HepG2 (cell line): ENCODE measurements around the gene SLC38A3. TPM values are rescaled to one million over a fixed set of nuclear protein-coding genes. Genes with fewer than 3 reads are reported as not detected.

Experiments used
- AKNA ChIP-seq: sonication (generic); formaldehyde crosslinking; IDR thresholded peaks from 2 replicates; pipeline ENCODE4 v1.4.0; 2020; ENCODE audit warnings: missing genetic modification reagents, borderline replicate concordance
- CEBPB ChIP-seq: IDR thresholded peaks from 2 replicates; pipeline ENCODE4 v1.6.1; 2011; ENCODE audit warnings: low read depth, low read length, improper control_type of control experiment, borderline replicate concordance
- EHMT2 ChIP-seq: fragments of 200-600 bp; sonication (generic); IDR thresholded peaks from 2 replicates; pipeline ENCODE4 v1.7.0; 2017; ENCODE audit warnings: antibody characterized with exemption, low read depth, low read length, borderline replicate concordance
- ETV6 ChIP-seq: sonication (generic); formaldehyde crosslinking; conservative IDR thresholded peaks from 2 replicates; pipeline ENCODE4 v1.4.0; 2020; ENCODE audit warnings: missing genetic modification reagents
- FOXO4 ChIP-seq: sonication (generic); formaldehyde crosslinking; conservative IDR thresholded peaks from 2 replicates; pipeline ENCODE4 v1.8.1; 2023; ENCODE audit warnings: missing genetic modification reagents
- KDM4B ChIP-seq: sonication (generic); formaldehyde crosslinking; IDR thresholded peaks from 2 replicates; pipeline ENCODE4 v1.4.0; 2020; ENCODE audit warnings: missing genetic modification reagents
- KLF6 ChIP-seq: IDR thresholded peaks from 2 replicates; pipeline ENCODE4 v1.8.0; 2016; ENCODE audit warnings: missing biosample characterization, missing genetic modification reagents
- LRRFIP1 ChIP-seq: sonication (generic); formaldehyde crosslinking; conservative IDR thresholded peaks from 2 replicates; pipeline ENCODE4 v1.4.0; 2020; ENCODE audit warnings: missing genetic modification reagents
- MXI1 ChIP-seq: IDR thresholded peaks from 3 replicates; pipeline ENCODE4 v1.6.1; 2012; ENCODE audit warnings: low read depth, low read length, inconsistent platforms, borderline replicate concordance
- RARG ChIP-seq: sonication (generic); formaldehyde crosslinking; IDR thresholded peaks from 2 replicates; pipeline ENCODE4 v1.4.0; 2020; ENCODE audit warnings: low read depth, mild to moderate bottlenecking, missing genetic modification reagents
- SIX1 ChIP-seq: sonication (generic); formaldehyde crosslinking; IDR thresholded peaks from 2 replicates; pipeline ENCODE4 v1.4.0; 2020; ENCODE audit warnings: missing genetic modification reagents, borderline replicate concordance
- SMAD9 ChIP-seq: sonication (generic); formaldehyde crosslinking; IDR thresholded peaks from 2 replicates; pipeline ENCODE4 v1.5.1; 2020; ENCODE audit warnings: mild to moderate bottlenecking, missing genetic modification reagents
- SRY ChIP-seq: sonication (generic); formaldehyde crosslinking; IDR thresholded peaks from 2 replicates; pipeline ENCODE4 v1.8.0; 2022; ENCODE audit warnings: mild to moderate bottlenecking, missing genetic modification reagents
- TEAD3 ChIP-seq: optimal IDR thresholded peaks from 2 replicates; pipeline ENCODE3; 2016; ENCODE audit warnings: borderline replicate concordance
- ZFP90 ChIP-seq: sonication (generic); formaldehyde crosslinking; IDR thresholded peaks from 2 replicates; pipeline ENCODE4 v1.8.0; 2022; ENCODE audit warnings: missing genetic modification reagents, mild to moderate bottlenecking, inconsistent platforms, borderline replicate concordance
- ZNF136 ChIP-seq: sonication (generic); formaldehyde crosslinking; IDR thresholded peaks from 2 replicates; pipeline ENCODE4 v1.8.1; 2022; ENCODE audit warnings: low read depth, mild to moderate bottlenecking, moderate library complexity, missing genetic modification reagents
- ZNF230 ChIP-seq: sonication (generic); formaldehyde crosslinking; IDR thresholded peaks from 2 replicates; pipeline ENCODE4 v1.4.0; 2020; ENCODE audit warnings: mild to moderate bottlenecking, missing genetic modification reagents
- ZNF235 ChIP-seq: sonication (generic); formaldehyde crosslinking; IDR thresholded peaks from 2 replicates; pipeline ENCODE4 v1.8.1; 2023; ENCODE audit warnings: mild to moderate bottlenecking, missing genetic modification reagents, borderline replicate concordance
- ZNF343 ChIP-seq: sonication (generic); formaldehyde crosslinking; IDR thresholded peaks from 2 replicates; pipeline ENCODE4 v1.4.0; 2020; ENCODE audit warnings: mild to moderate bottlenecking, missing genetic modification reagents
- ZNF749 ChIP-seq: sonication (generic); formaldehyde crosslinking; IDR thresholded peaks from 2 replicates; pipeline ENCODE4 v1.8.0; 2022; ENCODE audit warnings: mild to moderate bottlenecking, missing genetic modification reagents, moderate library complexity, borderline replicate concordance
- ZSCAN21 ChIP-seq: sonication (generic); formaldehyde crosslinking; IDR thresholded peaks from 2 replicates; pipeline ENCODE4 v1.8.0; 2022; ENCODE audit warnings: mild to moderate bottlenecking, missing genetic modification reagents, moderate library complexity, borderline replicate concordance
- polyA plus RNA-seq, 8 experiments: library from polyadenylated mRNA; depleted of rRNA in 3 of 8; stranded (reverse) in 7 of 8; unstranded in 1 of 8; fragments of >200 nt; fragmentation: Illumina TruSeq in 4 of 8; extraction: Trizol in 4 of 8; gene quantifications; 2 replicates each; pipeline versions ENCODE4 v1.2.1 to v1.2.3, GENCODE V29; 2011 to 2016; ENCODE audit warnings: low read depth in 4 of 8, missing spikeins in 1 of 8, mixed read lengths in 1 of 8; ENCODE audit not compliant: insufficient read depth in 1 of 8
- total RNA-seq, 5 experiments: library from RNA; depleted of rRNA; stranded (reverse); fragments of >200 nt; fragmentation: Illumina TruSeq; extraction: Trizol; gene quantifications; 2 replicates each; pipeline ENCODE4 v1.2.3, GENCODE V29; 2016; ENCODE audit warnings: low read depth in 1 of 5

The SLC38A3 gene
- total and polyA plus RNA-seq, 2 of the 13 experiments (the other 11 are each of a cell fraction or from before 2014, with no cell fraction given), result 29.8 to 164 TPM

GRCh38 chr3:50208677-50209344 lies 3.7 kb downstream of the SLC38A3 start (continued):
- TF ChIP-seq ZNF230 (0 out of 2 replicates have a peak, but pooled peaks have one; percentile 11), CEBPB (no peak), ZNF343 (CRISPR knock-in tag) (peak; percentile 84; the same call in 1 of the 2 replicates), ZNF136 (no peak), ZSCAN21 (CRISPR knock-in tag) (peak; percentile 86; the same call in 1 of the 2 replicates), SMAD9 (CRISPR knock-in tag) (no peak), ZNF235 (peak; percentile 91; the same call in 1 of the 2 replicates), LRRFIP1 (peak; percentile 61; the same call in 1 of the 2 replicates), TEAD3 (CRISPR knock-in tag) (peak; percentile 73), SRY (CRISPR knock-in tag) (no peak), SIX1 (peak; percentile 35; the same call in 1 of the 2 replicates), AKNA (CRISPR knock-in tag) (0 out of 2 replicates have a peak, but pooled peaks have one; percentile 55), ZNF749 (no peak), RARG (CRISPR knock-in tag) (no peak), KLF6 (CRISPR knock-in tag) (no peak), KDM4B (CRISPR knock-in tag) (0 out of 2 replicates have a peak, but pooled peaks have one; percentile 46), ZFP90 (peak; percentile 48; the same call in 1 of the 2 replicates), ETV6 (CRISPR knock-in tag) (peak; percentile 72), MXI1 (no peak), EHMT2 (no peak), FOXO4 (CRISPR knock-in tag) (no peak)
